Measurements from ENCODE around the gene CERT1.
"Not testable (repeated sequence)": the region's sequence is repeated elsewhere in the genome, so short reads cannot be mapped to it uniquely, and the experiment has no call there.

- TF ChIP-seq EZH2 (IDR thresholded peaks at IDR 0.05; ENCODE audit: borderline replicate concordance, low read length): not testable (repeated sequence)
- TF ChIP-seq, protein P1, sequence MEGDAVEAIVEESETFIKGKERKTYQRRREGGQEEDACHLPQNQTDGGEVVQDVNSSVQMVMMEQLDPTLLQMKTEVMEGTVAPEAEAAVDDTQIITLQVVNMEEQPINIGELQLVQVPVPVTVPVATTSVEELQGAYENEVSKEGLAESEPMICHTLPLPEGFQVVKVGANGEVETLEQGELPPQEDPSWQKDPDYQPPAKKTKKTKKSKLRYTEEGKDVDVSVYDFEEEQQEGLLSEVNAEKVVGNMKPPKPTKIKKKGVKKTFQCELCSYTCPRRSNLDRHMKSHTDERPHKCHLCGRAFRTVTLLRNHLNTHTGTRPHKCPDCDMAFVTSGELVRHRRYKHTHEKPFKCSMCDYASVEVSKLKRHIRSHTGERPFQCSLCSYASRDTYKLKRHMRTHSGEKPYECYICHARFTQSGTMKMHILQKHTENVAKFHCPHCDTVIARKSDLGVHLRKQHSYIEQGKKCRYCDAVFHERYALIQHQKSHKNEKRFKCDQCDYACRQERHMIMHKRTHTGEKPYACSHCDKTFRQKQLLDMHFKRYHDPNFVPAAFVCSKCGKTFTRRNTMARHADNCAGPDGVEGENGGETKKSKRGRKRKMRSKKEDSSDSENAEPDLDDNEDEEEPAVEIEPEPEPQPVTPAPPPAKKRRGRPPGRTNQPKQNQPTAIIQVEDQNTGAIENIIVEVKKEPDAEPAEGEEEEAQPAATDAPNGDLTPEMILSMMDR (conservative IDR thresholded peaks at IDR 0.05 in 1 of 2, IDR thresholded peaks at IDR 0.05 in 1 of 2; ENCODE audit: extremely low read depth in 1 of 2, insufficient read depth in 1 of 2, low read depth in 1 of 2, low read length in 2 of 2): not testable (repeated sequence)
Measured at GRCh38 chr5:75560655-75561054, 49.2 kb upstream of the CERT1 start.
